ENCODE data around the gene PCBP3. TPM values are rescaled to one million over a fixed set of nuclear protein-coding genes. Genes with fewer than 3 reads are reported as not detected.

PCBP3 gene
- total and polyA plus RNA-seq, 2 of the 13 experiments (the other 11 are each of a cell fraction or from before 2014, with no cell fraction given): not detected

DNA sequence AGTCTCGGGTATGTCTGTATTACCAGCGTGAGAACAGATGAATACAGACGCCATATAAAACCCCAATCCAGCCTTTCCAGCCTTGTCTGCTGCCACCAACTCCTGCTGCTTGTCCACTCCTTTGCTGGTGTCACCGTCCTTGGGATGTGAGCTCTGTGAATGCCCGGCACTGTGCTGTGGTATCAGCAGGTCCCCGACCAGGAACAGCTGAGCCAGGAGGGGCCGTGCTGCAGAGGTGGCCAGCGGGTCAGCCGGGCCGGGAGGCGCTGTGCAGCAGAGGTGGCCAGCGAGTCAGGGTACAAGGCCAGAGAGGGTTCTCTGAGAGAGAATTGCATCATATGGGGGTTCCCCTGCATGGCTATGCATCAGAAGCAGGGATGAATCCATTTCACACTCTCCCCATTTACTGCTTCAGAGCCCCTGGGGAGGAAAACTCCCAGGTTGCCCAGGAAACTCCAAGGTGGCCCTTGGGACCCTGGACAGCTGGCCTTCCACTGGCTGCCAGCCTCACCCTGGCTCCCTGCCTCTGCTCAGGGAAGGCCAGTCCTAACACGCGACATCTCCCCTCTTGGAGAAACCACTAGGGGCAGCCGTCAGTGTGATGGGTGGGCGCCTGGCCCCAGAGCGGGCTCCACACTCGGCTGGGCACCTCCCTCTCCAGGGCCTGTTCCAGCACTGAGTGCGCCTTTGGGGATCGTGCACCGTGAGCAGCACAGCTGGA is 215.7 kb downstream of the PCBP3 start (continued):
- TF ChIP-seq, protein P1, sequence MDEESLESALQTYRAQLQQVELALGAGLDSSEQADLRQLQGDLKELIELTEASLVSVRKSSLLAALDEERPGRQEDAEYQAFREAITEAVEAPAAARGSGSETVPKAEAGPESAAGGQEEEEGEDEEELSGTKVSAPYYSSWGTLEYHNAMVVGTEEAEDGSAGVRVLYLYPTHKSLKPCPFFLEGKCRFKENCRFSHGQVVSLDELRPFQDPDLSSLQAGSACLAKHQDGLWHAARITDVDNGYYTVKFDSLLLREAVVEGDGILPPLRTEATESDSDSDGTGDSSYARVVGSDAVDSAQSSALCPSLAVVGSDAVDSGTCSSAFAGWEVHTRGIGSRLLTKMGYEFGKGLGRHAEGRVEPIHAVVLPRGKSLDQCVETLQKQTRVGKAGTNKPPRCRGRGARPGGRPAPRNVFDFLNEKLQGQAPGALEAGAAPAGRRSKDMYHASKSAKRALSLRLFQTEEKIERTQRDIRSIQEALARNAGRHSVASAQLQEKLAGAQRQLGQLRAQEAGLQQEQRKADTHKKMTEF (CRISPR knock-in tag; IDR thresholded peaks at IDR 0.05): no peak
- TF ChIP-seq ZNF367 (CRISPR knock-in tag; IDR thresholded peaks at IDR 0.05; ENCODE audit: borderline replicate concordance) (no peak), MEF2D (CRISPR knock-in tag; IDR thresholded peaks at IDR 0.05) (no peak), ZNF556 (CRISPR knock-in tag; IDR thresholded peaks at IDR 0.05; ENCODE audit: borderline replicate concordance) (no peak), SMARCC2 (IDR thresholded peaks at IDR 0.05) (no peak), MAFG (CRISPR knock-in tag; IDR thresholded peaks at IDR 0.05) (no peak), ZNF260 (CRISPR knock-in tag; IDR thresholded peaks at IDR 0.05; ENCODE audit: borderline replicate concordance, low read depth) (no peak)
- TF ChIP-seq, protein P2, sequence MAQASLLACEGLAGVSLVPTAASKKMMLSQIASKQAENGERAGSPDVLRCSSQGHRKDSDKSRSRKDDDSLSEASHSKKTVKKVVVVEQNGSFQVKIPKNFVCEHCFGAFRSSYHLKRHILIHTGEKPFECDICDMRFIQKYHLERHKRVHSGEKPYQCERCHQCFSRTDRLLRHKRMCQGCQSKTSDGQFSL (CRISPR knock-in tag; IDR thresholded peaks at IDR 0.05): no peak
- TF ChIP-seq, protein P3, sequence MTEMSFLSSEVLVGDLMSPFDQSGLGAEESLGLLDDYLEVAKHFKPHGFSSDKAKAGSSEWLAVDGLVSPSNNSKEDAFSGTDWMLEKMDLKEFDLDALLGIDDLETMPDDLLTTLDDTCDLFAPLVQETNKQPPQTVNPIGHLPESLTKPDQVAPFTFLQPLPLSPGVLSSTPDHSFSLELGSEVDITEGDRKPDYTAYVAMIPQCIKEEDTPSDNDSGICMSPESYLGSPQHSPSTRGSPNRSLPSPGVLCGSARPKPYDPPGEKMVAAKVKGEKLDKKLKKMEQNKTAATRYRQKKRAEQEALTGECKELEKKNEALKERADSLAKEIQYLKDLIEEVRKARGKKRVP (CRISPR knock-in tag; IDR thresholded peaks at IDR 0.05): peak in 1 of 2 experiments; percentile 79; a peak in 2 of 4 replicates
- TF ChIP-seq, protein P4, sequence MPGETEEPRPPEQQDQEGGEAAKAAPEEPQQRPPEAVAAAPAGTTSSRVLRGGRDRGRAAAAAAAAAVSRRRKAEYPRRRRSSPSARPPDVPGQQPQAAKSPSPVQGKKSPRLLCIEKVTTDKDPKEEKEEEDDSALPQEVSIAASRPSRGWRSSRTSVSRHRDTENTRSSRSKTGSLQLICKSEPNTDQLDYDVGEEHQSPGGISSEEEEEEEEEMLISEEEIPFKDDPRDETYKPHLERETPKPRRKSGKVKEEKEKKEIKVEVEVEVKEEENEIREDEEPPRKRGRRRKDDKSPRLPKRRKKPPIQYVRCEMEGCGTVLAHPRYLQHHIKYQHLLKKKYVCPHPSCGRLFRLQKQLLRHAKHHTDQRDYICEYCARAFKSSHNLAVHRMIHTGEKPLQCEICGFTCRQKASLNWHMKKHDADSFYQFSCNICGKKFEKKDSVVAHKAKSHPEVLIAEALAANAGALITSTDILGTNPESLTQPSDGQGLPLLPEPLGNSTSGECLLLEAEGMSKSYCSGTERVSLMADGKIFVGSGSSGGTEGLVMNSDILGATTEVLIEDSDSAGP (CRISPR knock-in tag; IDR thresholded peaks at IDR 0.05; ENCODE audit: borderline replicate concordance): no peak
- TF ChIP-seq, protein P5, sequence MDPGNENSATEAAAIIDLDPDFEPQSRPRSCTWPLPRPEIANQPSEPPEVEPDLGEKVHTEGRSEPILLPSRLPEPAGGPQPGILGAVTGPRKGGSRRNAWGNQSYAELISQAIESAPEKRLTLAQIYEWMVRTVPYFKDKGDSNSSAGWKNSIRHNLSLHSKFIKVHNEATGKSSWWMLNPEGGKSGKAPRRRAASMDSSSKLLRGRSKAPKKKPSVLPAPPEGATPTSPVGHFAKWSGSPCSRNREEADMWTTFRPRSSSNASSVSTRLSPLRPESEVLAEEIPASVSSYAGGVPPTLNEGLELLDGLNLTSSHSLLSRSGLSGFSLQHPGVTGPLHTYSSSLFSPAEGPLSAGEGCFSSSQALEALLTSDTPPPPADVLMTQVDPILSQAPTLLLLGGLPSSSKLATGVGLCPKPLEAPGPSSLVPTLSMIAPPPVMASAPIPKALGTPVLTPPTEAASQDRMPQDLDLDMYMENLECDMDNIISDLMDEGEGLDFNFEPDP (CRISPR knock-in tag; conservative IDR thresholded peaks at IDR 0.05): 0 out of 2 replicates have a peak, but pooled peaks have one; percentile 50
- TF ChIP-seq, protein P6, sequence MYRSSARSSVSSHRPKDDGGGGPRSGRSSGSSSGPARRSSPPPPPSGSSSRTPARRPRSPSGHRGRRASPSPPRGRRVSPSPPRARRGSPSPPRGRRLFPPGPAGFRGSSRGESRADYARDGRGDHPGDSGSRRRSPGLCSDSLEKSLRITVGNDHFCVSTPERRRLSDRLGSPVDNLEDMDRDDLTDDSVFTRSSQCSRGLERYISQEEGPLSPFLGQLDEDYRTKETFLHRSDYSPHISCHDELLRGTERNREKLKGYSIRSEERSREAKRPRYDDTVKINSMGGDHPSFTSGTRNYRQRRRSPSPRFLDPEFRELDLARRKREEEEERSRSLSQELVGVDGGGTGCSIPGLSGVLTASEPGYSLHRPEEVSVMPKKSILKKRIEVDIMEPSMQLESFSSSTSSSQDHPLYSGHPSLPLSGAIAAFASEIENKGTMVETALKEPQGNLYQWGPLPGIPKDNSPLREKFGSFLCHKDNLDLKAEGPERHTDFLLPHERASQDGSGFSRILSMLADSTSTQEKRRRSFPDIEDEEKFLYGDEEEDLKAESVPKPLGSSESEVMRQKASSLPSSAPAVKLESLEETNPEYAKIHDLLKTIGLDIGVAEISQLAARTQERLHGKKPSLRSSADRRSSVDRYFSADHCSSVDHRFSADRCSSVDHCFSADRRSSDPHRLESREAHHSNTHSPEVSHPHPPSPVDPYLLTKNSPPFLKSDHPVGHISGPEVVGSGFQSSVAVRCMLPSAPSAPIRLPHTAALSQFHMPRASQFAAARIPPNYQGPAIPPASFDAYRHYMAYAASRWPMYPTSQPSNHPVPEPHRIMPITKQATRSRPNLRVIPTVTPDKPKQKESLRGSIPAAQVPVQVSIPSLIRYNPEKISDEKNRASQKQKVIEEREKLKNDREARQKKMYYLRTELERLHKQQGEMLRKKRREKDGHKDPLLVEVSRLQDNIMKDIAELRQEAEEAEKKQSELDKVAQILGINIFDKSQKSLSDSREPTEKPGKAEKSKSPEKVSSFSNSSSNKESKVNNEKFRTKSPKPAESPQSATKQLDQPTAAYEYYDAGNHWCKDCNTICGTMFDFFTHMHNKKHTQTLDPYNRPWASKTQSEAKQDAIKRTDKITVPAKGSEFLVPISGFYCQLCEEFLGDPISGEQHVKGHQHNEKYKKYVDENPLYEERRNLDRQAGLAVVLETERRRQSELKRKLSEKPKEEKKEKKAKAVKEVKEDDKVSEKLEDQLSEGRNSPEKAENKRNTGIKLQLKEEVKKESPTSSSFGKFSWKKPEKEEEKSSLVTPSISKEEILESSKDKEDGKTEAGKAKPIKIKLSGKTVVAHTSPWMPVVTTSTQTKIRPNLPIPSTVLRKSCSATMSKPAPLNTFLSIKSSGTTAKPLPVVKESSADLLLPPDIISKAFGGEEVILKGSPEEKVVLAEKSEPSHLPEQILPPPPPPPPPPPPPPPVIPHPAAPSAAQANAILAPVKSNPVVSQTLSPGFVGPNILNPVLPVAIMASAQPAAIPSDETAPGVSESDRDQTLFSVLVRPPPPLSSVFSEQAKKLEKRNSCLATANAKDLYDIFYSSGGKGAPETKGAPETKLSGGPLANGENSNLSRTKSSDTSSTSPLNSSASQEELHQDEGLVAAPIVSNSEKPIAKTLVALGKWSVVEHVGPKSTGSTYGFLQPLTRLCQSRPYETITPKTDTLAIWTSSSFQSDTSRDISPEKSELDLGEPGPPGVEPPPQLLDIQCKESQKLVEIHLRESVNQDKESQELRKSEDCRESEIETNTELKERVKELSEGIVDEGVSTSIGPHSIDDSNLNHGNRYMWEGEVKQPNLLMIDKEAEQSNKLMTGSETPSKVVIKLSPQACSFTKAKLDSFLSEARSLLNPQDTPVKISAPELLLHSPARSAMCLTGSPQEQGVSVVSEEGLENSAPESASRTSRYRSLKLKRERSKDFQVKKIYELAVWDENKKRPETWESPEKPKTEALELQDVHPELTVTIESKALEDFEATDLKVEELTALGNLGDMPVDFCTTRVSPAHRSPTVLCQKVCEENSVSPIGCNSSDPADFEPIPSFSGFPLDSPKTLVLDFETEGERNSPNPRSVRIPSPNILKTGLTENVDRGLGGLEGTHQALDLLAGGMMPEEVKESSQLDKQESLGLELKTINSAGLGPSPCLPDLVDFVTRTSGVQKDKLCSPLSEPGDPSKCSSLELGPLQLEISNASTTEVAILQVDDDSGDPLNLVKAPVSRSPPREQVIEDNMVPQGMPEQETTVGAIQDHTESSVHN (CRISPR knock-in tag; IDR thresholded peaks at IDR 0.05): no peak

All from HepG2 (cell line).